GM21825 (cell line): Measurements from ENCODE around the gene LRRC52.

ENCODE experiments used
- ATAC-seq: cut with Tn5 transposase; IDR thresholded peaks from one replicate; pipeline ENCODE4 v1.9.1; 2021; ENCODE audit warnings: mild to moderate bottlenecking, moderate library complexity; ENCODE audit not compliant: unreplicated experiment

LRRC52 gene

GRCh38 chr1:165543532-165544438 is at the start of gene LRRC52:
LRRC52 (plus strand) TSS chr1:165544000; CDS start chr1:165544297, 297 bp downstream.
- ATAC-seq = no peak

GRCh38 chr1:165494949-165495857 is 48.6 kb upstream of the LRRC52 start:
- no peak for ATAC-seq

- ATAC-seq = no peak
Observed at GRCh38 chr1:165495858-165496205, 48.0 kb upstream of the LRRC52 start.

GRCh38 chr1:165496501-165496900 is 47.3 kb upstream of the LRRC52 start:
- ATAC-seq = no peak

- no peak for ATAC-seq
Observed at GRCh38 chr1:165497069-165498013, 46.5 kb upstream of the LRRC52 start.

GRCh38 chr1:165501330-165501969 is 42.4 kb upstream of the LRRC52 start:
- no peak for ATAC-seq

GRCh38 chr1:165501970-165502348 is 41.8 kb upstream of the LRRC52 start:
- ATAC-seq = no peak

- no peak for ATAC-seq
Observed at GRCh38 chr1:165507570-165507969, 36.2 kb upstream of the LRRC52 start.

- ATAC-seq = no peak
Observed at GRCh38 chr1:165508291-165508690, 35.5 kb upstream of the LRRC52 start.

GRCh38 chr1:165512816-165513215 is 31.0 kb upstream of the LRRC52 start:
- ATAC-seq = no peak

- no peak for ATAC-seq
Observed at GRCh38 chr1:165516469-165516868, 27.3 kb upstream of the LRRC52 start.

- no peak for ATAC-seq
Observed at GRCh38 chr1:165520646-165521045, 23.2 kb upstream of the LRRC52 start.

- no peak for ATAC-seq
Observed at GRCh38 chr1:165524639-165525285, 19.0 kb upstream of the LRRC52 start.

- no peak for ATAC-seq
Observed at GRCh38 chr1:165525708-165526107, 18.1 kb upstream of the LRRC52 start.

- no peak for ATAC-seq
Observed at GRCh38 chr1:165527251-165528007, 16.4 kb upstream of the LRRC52 start.

GRCh38 chr1:165531021-165531420 is 12.8 kb upstream of the LRRC52 start:
- ATAC-seq = no peak

GRCh38 chr1:165532053-165532452 is 11.7 kb upstream of the LRRC52 start:
- no peak for ATAC-seq

- no peak for ATAC-seq
Observed at GRCh38 chr1:165533254-165533653, 10.5 kb upstream of the LRRC52 start.

GRCh38 chr1:165536016-165536415 is 7.8 kb upstream of the LRRC52 start:
- no peak for ATAC-seq
